HEK293 (cell line): ENCODE results near the gene ENPEP.

Experiments
- CTCF ChIA-PET: fragments of 350-600 bp; formaldehyde crosslinking; extraction: SDS; loops from one replicate; lab custom pipeline; 2021; ENCODE audit warnings: antibody characterized with exemption; lab: Yijun Ruan, JAX
- POLR2A ChIA-PET: fragments of 300-600 bp; formaldehyde crosslinking; extraction: SDS; loops from one replicate; lab custom pipeline; 2020; ENCODE audit warnings: antibody characterized with exemption, inconsistent platforms; lab: Yijun Ruan, JAX
- H3K27ac ChIP-seq: fragments of 200-500 bp; sonication (Bioruptor generic); 2 replicates; pipeline ENCODE4 v1.5.1; 2014; ENCODE audit warnings: low read depth, low read length, control low read depth, inconsistent platforms; ENCODE audit errors: extremely low read depth
- H3K36me3 ChIP-seq, 2 experiments: fragments of 200-500 bp in 1 of 2; sonication (Bioruptor generic) in 1 of 2; 1 replicate in 1 of 2; 2 replicates in 1 of 2; pipeline ENCODE4 v1.5.1; 2014 to 2017; ENCODE audit warnings: inconsistent platforms in 2 of 2, low read length in 2 of 2; ENCODE audit not compliant: control insufficient read depth in 2 of 2, insufficient read depth in 1 of 2
- H3K4me1 ChIP-seq: fragments of 200-500 bp; sonication (Bioruptor generic); 2 replicates; pipeline ENCODE4 v1.5.1; 2014; ENCODE audit warnings: mild to moderate bottlenecking, low read length, inconsistent platforms; ENCODE audit not compliant: control insufficient read depth, insufficient read depth
- H3K4me3 ChIP-seq: 2 replicates; pipeline ENCODE4 v1.5.1; 2011; ENCODE audit warnings: low read depth, mild to moderate bottlenecking, control low read depth, low read length, moderate library complexity
- H3K9me3 ChIP-seq: fragments of 200-500 bp; sonication (Bioruptor generic); 2 replicates; pipeline ENCODE4 v1.5.1; 2014; ENCODE audit warnings: low read depth, low read length, inconsistent platforms; ENCODE audit not compliant: control insufficient read depth, insufficient read depth
- TCF7L2 ChIP-seq: IDR thresholded peaks from 2 replicates; pipeline ENCODE4 v1.6.1; 2011; ENCODE audit warnings: low read depth, mild to moderate bottlenecking, inconsistent platforms, low read length, moderate library complexity, borderline replicate concordance
- ZFP3 ChIP-seq: fragments of 450-650 bp; formaldehyde crosslinking; IDR thresholded peaks from 2 replicates; pipeline ENCODE4 v1.5.1; 2016; ENCODE audit warnings: low read depth, missing biosample characterization, missing genetic modification characterization
- ZFP69B ChIP-seq: fragments of 450-650 bp; formaldehyde crosslinking; IDR thresholded peaks from 2 replicates; pipeline ENCODE4 v1.5.1; 2016; ENCODE audit warnings: missing biosample characterization, missing genetic modification characterization
- ZNF221 ChIP-seq: fragments of 450-650 bp; formaldehyde crosslinking; IDR thresholded peaks from 2 replicates; pipeline ENCODE4 v1.5.1; 2017; ENCODE audit warnings: missing biosample characterization, missing genetic modification characterization, borderline replicate concordance
- ZNF350 ChIP-seq: fragments of 450-650 bp; formaldehyde crosslinking; IDR thresholded peaks from 2 replicates; pipeline ENCODE4 v1.5.0; 2017; ENCODE audit warnings: missing biosample characterization, mild to moderate bottlenecking, missing genetic modification characterization
- ZNF366 ChIP-seq: fragments of 450-650 bp; formaldehyde crosslinking; conservative IDR thresholded peaks from 2 replicates; pipeline ENCODE4 v1.5.1; 2016; ENCODE audit warnings: missing biosample characterization, missing genetic modification characterization
- ZNF530 ChIP-seq: fragments of 450-650 bp; formaldehyde crosslinking; IDR thresholded peaks from 2 replicates; pipeline ENCODE4 v1.5.1; 2016; ENCODE audit warnings: low read depth, missing biosample characterization, missing genetic modification characterization
- ZNF623 ChIP-seq: fragments of 450-650 bp; formaldehyde crosslinking; IDR thresholded peaks from 2 replicates; pipeline ENCODE4 v1.5.1; 2016; ENCODE audit warnings: missing biosample characterization, missing genetic modification characterization
- ZNF654 ChIP-seq: fragments of 450-650 bp; formaldehyde crosslinking; IDR thresholded peaks from 2 replicates; pipeline ENCODE4 v1.5.1; 2016; ENCODE audit warnings: low read depth, missing biosample characterization, missing genetic modification characterization
- ZNF670 ChIP-seq: fragments of 450-650 bp; formaldehyde crosslinking; IDR thresholded peaks from 2 replicates; pipeline ENCODE4 v1.5.1; 2016; ENCODE audit warnings: missing biosample characterization, missing genetic modification characterization, low read depth
- ZNF707 ChIP-seq: fragments of 450-650 bp; formaldehyde crosslinking; IDR thresholded peaks from 2 replicates; pipeline ENCODE4 v1.5.1; 2016; ENCODE audit warnings: missing biosample characterization, missing genetic modification characterization
- ZNF777 ChIP-seq: fragments of 450-650 bp; formaldehyde crosslinking; IDR thresholded peaks from 2 replicates; pipeline ENCODE4 v1.5.1; 2017; ENCODE audit warnings: missing biosample characterization, missing genetic modification characterization, borderline replicate concordance
- ZSCAN30 ChIP-seq: fragments of 450-650 bp; IDR thresholded peaks from 2 replicates; pipeline ENCODE4 v1.5.1; 2018; ENCODE audit warnings: missing biosample characterization, mild to moderate bottlenecking, missing genetic modification characterization, moderate library complexity
- TF ChIP-seq, protein P1 (sequence below): fragments of 450-650 bp; formaldehyde crosslinking; IDR thresholded peaks from 2 replicates; pipeline ENCODE4 v1.5.1; 2016; ENCODE audit warnings: missing biosample characterization, missing genetic modification characterization
- TF ChIP-seq, protein P2 (sequence below): fragments of 450-650 bp; formaldehyde crosslinking; IDR thresholded peaks from 2 replicates; pipeline ENCODE4 v1.5.1; 2016; ENCODE audit warnings: missing biosample characterization, missing genetic modification characterization
- TF ChIP-seq, protein P3 (sequence below): fragments of 450-650 bp; IDR thresholded peaks from 2 replicates; pipeline ENCODE4 v1.5.1; 2018; ENCODE audit warnings: missing biosample characterization, mild to moderate bottlenecking, missing genetic modification characterization
- TF ChIP-seq, protein P4 (sequence below): fragments of 450-650 bp; formaldehyde crosslinking; IDR thresholded peaks from 2 replicates; pipeline ENCODE4 v1.5.1; 2016; ENCODE audit warnings: missing biosample characterization, missing genetic modification characterization
- TF ChIP-seq, protein P5 (sequence below): fragments of 450-650 bp; formaldehyde crosslinking; IDR thresholded peaks from 2 replicates; pipeline ENCODE4 v1.5.0; 2017; ENCODE audit warnings: missing biosample characterization, missing genetic modification characterization, borderline replicate concordance

ENPEP gene

DNA sequence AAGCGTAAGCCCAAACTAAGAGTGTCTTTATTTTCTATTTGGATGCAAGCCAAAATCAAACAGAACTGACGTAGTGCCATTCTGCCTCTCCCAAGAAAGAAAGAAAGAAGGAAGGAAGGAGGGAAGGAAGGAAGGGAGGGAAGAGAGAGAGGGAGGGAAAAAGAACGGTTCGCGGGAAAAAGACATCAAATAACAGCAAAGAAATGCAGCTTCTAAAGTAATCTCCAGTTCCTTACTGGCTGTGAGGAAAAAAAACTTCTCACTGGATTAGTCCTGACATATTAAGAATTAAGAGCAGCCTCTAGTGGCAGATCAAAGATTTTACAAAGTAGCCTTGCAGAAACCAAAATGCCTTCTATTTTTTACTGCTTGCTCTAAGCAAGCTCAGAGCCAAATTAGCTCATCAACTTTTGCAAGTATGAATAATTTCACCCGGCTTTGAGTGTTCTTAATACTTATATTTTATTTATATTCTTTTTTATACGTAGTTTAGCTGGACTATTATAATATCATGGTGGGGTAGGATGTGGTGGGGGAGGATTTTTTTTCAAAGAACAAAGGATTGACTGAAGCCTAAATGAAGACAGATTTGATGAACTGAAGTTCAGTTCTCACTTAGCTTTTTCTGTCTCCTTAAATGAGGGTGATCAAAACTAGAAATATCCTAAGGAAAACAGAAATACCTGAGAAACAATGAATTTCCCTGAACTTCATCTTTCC lies 110.3 kb downstream of the ENPEP start:
- H3K9me3 ChIP-seq: no peaks in the 10 kb centered on the region
- H3K4me3 ChIP-seq: no peak overlapping the region
- H3K4me1 ChIP-seq: no peaks in the 10 kb centered on the region
- ChIA-PET CTCF (interaction anchor here (0.6 to 2.0 kb wide), 10 partner anchors 10 to 1040 kb away, joined by 3 to 7 read pairs (median 3); partner anchors contain the start of gene PITX2), POLR2A (no interaction called here)
- H3K36me3 ChIP-seq: no peaks in the 10 kb centered on the region
- no peak overlapping the region for H3K27ac ChIP-seq
- TF ChIP-seq, protein P1, sequence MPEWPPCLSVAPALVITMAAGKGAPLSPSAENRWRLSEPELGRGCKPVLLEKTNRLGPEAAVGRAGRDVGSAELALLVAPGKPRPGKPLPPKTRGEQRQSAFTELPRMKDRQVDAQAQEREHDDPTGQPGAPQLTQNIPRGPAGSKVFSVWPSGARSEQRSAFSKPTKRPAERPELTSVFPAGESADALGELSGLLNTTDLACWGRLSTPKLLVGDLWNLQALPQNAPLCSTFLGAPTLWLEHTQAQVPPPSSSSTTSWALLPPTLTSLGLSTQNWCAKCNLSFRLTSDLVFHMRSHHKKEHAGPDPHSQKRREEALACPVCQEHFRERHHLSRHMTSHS (tag by site-specific recombination): no peak
- TF ChIP-seq ZNF623 (tag by site-specific recombination) (no peak), ZSCAN30 (tag by site-specific recombination) (no peak), TCF7L2 (no peak), ZNF777 (tag by site-specific recombination) (0 out of 2 replicates have a peak, but pooled peaks have one; percentile 18), ZNF707 (no peak), ZNF366 (tag by site-specific recombination) (peak; percentile 81), ZFP69B (tag by site-specific recombination) (no peak), ZNF654 (tag by site-specific recombination) (peak; percentile 54)
- TF ChIP-seq, protein P2, sequence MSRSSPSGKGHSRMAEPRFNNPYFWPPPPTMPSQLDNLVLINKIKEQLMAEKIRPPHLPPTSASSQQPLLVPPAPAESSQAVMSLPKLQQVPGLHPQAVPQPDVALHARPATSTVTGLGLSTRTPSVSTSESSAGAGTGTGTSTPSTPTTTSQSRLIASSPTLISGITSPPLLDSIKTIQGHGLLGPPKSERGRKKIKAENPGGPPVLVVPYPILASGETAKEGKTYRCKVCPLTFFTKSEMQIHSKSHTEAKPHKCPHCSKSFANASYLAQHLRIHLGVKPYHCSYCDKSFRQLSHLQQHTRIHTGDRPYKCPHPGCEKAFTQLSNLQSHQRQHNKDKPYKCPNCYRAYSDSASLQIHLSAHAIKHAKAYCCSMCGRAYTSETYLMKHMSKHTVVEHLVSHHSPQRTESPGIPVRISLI: peak; percentile 91
- TF ChIP-seq, protein P3, sequence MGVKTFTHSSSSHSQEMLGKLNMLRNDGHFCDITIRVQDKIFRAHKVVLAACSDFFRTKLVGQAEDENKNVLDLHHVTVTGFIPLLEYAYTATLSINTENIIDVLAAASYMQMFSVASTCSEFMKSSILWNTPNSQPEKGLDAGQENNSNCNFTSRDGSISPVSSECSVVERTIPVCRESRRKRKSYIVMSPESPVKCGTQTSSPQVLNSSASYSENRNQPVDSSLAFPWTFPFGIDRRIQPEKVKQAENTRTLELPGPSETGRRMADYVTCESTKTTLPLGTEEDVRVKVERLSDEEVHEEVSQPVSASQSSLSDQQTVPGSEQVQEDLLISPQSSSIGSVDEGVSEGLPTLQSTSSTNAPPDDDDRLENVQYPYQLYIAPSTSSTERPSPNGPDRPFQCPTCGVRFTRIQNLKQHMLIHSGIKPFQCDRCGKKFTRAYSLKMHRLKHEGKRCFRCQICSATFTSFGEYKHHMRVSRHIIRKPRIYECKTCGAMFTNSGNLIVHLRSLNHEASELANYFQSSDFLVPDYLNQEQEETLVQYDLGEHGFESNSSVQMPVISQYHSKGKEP (tag by site-specific recombination): no peak
- TF ChIP-seq, protein P4, sequence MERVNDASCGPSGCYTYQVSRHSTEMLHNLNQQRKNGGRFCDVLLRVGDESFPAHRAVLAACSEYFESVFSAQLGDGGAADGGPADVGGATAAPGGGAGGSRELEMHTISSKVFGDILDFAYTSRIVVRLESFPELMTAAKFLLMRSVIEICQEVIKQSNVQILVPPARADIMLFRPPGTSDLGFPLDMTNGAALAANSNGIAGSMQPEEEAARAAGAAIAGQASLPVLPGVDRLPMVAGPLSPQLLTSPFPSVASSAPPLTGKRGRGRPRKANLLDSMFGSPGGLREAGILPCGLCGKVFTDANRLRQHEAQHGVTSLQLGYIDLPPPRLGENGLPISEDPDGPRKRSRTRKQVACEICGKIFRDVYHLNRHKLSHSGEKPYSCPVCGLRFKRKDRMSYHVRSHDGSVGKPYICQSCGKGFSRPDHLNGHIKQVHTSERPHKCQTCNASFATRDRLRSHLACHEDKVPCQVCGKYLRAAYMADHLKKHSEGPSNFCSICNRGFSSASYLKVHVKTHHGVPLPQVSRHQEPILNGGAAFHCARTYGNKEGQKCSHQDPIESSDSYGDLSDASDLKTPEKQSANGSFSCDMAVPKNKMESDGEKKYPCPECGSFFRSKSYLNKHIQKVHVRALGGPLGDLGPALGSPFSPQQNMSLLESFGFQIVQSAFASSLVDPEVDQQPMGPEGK: no peak
- TF ChIP-seq, protein P5, sequence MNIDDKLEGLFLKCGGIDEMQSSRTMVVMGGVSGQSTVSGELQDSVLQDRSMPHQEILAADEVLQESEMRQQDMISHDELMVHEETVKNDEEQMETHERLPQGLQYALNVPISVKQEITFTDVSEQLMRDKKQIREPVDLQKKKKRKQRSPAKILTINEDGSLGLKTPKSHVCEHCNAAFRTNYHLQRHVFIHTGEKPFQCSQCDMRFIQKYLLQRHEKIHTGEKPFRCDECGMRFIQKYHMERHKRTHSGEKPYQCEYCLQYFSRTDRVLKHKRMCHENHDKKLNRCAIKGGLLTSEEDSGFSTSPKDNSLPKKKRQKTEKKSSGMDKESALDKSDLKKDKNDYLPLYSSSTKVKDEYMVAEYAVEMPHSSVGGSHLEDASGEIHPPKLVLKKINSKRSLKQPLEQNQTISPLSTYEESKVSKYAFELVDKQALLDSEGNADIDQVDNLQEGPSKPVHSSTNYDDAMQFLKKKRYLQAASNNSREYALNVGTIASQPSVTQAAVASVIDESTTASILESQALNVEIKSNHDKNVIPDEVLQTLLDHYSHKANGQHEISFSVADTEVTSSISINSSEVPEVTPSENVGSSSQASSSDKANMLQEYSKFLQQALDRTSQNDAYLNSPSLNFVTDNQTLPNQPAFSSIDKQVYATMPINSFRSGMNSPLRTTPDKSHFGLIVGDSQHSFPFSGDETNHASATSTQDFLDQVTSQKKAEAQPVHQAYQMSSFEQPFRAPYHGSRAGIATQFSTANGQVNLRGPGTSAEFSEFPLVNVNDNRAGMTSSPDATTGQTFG (tag by site-specific recombination): no peak

DNA sequence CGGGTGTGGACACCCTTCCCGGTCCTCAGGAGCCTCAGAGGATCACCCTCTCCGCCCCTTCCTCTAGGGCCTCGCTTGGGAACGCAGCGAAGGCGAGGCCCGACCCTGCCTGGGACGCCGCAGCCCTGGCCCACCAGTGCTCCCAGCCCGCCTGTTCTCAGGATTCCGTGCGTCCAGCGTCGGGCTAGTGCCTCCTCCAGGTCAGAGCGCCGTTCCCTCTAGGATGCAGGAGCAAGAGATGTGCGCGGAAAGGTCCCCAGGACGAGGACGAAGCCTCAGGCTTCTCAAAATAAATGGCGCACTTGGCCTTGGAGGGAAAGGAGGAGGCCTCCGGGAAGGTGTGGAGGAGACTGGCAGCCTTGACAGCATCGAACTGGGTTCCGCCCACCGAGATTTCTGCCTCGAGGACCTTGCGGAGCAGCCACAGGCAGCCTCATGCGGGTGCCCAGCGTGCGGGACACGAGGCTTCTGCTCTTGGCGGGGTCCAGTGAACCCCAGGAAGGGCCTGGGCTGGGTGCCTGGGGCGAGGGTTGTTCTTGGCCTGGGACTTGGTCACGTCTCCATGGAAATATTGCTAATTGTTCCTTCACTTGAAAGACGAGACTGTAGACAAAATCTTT lies 111.8 kb downstream of the ENPEP start:
- no peak overlapping the region for H3K4me3 ChIP-seq
- TF ChIP-seq ZNF670 (tag by site-specific recombination) (no peak), ZNF221 (no peak), ZNF350 (tag by site-specific recombination) (no peak), ZFP3 (tag by site-specific recombination) (no peak), ZNF530 (tag by site-specific recombination) (no peak)
- no peaks in the 10 kb centered on the region for H3K9me3 ChIP-seq
- H3K36me3 ChIP-seq: no peaks in the 10 kb centered on the region
- CTCF ChIA-PET: interaction anchor here (0.6 to 2.0 kb wide), 2 partner anchors 371 to 588 kb away, joined by 3 to 6 read pairs; no protein-coding TSS in a partner anchor
- no peaks in the 10 kb centered on the region for H3K4me1 ChIP-seq
- POLR2A ChIA-PET: no interaction called here
- no peak overlapping the region for H3K27ac ChIP-seq
